ENCODE measurements around the gene TAGAP. TPM values are rescaled to one million over a fixed set of nuclear protein-coding genes. Genes with fewer than 3 reads are reported as not detected.
A peak's percentile ranks its signal among the peaks of the same experiment; 100 is the strongest.

The TAGAP gene
- total RNA-seq, 1 donor from 2014 or later = 17.1 TPM

DNA sequence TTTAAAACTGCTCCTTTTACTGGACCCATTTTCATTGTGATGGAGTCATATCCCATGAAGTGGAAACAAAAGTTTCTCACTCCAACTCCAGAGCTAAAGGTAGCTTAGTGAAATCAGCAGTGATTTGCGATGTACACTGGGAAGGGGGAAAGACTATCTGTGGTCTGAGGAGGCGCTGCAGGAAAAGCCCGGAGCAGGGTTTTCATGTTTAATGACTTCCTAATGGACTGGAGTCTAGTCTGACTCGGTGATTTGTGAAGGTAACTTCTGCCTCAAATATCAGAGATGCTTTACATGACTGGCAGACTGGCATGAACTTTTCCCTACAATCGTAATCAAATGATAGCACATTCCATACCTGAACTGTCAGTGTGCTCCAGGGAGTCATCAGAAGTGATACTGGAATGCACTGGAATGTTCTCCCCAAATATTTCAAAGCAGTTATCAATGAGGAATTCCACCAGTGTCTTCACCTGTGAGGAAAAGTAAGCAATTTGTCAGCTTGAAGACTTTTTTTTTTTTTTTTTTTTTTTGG is 7.0 kb downstream of the TAGAP start:
- ATAC-seq (no peak), DNase-seq (no peak)
- no peaks in the 10 kb centered on the region for H3K9me3 ChIP-seq
- peaks cover 36% of the 10 kb centered on the region for H3K4me1 ChIP-seq
- H3K4me3 ChIP-seq = no peak overlapping the region
- intact Hi-C loops (cut with DNase I) = no loop called here
- H3K27ac ChIP-seq = no peak overlapping the region
- TF ChIP-seq, protein P1, sequence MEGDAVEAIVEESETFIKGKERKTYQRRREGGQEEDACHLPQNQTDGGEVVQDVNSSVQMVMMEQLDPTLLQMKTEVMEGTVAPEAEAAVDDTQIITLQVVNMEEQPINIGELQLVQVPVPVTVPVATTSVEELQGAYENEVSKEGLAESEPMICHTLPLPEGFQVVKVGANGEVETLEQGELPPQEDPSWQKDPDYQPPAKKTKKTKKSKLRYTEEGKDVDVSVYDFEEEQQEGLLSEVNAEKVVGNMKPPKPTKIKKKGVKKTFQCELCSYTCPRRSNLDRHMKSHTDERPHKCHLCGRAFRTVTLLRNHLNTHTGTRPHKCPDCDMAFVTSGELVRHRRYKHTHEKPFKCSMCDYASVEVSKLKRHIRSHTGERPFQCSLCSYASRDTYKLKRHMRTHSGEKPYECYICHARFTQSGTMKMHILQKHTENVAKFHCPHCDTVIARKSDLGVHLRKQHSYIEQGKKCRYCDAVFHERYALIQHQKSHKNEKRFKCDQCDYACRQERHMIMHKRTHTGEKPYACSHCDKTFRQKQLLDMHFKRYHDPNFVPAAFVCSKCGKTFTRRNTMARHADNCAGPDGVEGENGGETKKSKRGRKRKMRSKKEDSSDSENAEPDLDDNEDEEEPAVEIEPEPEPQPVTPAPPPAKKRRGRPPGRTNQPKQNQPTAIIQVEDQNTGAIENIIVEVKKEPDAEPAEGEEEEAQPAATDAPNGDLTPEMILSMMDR (IDR thresholded peaks at IDR 0.05) = no peak
- H3K27me3 ChIP-seq (ENCODE audit: low read depth) = no peaks in the 10 kb centered on the region
- H3K36me3 ChIP-seq = peaks cover 53% of the 10 kb centered on the region

DNA sequence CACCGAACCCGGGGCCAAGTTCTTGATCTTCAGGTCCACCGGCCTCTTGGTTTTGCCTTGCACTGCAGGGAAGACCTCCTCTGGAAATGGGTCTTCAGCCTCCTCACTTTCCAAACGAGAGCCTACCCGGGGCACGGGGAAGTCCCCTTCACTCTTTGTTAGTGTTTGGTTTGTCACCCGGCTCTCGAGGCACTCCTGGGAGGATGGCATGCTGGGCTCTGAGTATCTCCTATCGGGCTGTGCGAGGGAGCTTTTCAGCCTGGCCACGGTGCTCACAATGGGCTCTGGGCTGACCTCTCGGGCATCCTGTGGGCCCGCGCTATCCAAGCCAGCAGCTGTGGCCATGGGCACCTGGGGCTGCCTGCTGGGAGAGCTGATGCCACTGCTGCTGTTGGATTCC is 8.1 kb downstream of the TAGAP start:
- Histone ChIP-seq H3K27ac (no peak overlapping the region), H3K27me3 (ENCODE audit: low read depth) (no peaks in the 10 kb centered on the region), H3K36me3 (peaks cover 49% of the 10 kb centered on the region), H3K4me3 (no peak overlapping the region), H3K4me1 (peaks cover 26% of the 10 kb centered on the region), H3K9me3 (no peaks in the 10 kb centered on the region)
- intact Hi-C loops (cut with DNase I) = no loop called here
- TF ChIP-seq, protein P1 (IDR thresholded peaks at IDR 0.05) = no peak
- ATAC-seq = no peak
- DNase-seq = no peak

DNA sequence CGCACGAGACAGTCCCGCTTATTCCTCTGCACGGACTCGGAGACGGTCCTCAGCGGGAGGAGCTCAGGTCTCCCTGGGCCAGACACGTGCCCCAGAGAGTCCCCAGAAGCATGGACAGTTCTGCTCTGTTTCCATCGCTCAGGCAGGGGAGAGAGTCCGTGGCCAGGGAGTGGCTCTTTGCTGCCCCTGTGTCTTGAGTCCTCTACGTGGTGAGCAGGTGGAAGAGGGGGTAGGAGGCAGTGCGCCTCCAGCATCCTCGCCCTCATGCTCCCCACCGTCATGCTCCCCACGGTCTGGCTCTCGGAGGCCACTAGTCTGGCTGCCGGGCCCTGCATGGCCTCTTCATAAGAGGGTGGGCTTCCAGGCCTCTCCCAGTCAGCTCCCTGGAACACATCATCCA is 8.9 kb downstream of the TAGAP start:
- Histone ChIP-seq H3K9me3 (no peaks in the 10 kb centered on the region), H3K4me3 (no peak overlapping the region), H3K27ac (no peak overlapping the region), H3K4me1 (peaks cover 18% of the 10 kb centered on the region), H3K36me3 (peaks cover 41% of the 10 kb centered on the region), H3K27me3 (ENCODE audit: low read depth) (no peaks in the 10 kb centered on the region)
- ATAC-seq (no peak), DNase-seq (no peak)
- intact Hi-C loops (cut with DNase I) = no loop called here
- TF ChIP-seq, protein P1 (IDR thresholded peaks at IDR 0.05) = no peak

DNA sequence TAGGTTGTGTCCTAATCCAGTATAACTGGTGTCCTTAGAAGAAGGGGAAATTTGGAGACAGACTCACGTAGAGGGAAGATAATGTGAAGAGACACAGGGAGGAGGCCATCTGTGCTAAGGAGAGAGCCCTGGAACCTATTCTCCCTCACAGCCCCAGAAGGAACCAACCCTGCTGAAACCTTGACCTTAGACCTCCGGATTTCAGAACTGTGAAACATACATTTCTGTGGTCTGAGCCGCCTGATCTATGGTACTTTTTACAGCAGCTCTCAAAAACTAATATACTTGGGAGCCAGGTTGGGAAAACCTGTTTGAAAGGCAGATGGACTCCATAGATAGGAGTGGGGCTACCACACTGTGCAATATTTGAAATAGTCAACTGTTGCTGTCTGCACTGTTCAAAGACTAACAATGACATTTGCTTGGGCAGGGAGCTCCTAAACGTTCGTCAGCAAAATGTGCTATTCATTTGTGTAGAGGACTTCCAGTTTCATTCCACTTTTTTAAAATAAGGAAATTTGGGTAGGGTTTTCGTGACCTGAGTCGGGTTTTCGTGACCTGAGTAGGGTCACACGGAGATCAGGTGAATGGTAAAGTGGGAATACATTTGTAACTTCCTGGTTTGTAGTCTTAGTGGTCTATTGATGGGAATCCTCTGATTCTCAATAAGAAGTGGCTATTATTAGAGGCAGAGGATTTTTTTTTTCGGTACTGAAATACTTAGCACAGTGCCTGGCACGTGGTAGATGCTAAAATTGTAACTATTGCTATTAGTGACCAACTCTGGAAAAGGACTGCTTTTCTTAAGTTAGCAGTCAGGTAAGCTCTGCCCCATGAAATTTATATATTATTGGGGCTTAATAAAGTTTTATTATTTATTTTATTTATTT is 11.4 kb downstream of the TAGAP start:
- Histone ChIP-seq H3K9me3 (no peaks in the 10 kb centered on the region), H3K27me3 (ENCODE audit: low read depth) (no peaks in the 10 kb centered on the region), H3K27ac (no peak overlapping the region), H3K4me1 (peaks cover 7% of the 10 kb centered on the region), H3K4me3 (no peak overlapping the region), H3K36me3 (peaks cover 30% of the 10 kb centered on the region)
- intact Hi-C loops (cut with DNase I) = no loop called here
- peak in 1 of 2 donors; percentile 35 for ATAC-seq
- TF ChIP-seq, protein P1 (IDR thresholded peaks at IDR 0.05) = no peak
- no peak for DNase-seq

DNA sequence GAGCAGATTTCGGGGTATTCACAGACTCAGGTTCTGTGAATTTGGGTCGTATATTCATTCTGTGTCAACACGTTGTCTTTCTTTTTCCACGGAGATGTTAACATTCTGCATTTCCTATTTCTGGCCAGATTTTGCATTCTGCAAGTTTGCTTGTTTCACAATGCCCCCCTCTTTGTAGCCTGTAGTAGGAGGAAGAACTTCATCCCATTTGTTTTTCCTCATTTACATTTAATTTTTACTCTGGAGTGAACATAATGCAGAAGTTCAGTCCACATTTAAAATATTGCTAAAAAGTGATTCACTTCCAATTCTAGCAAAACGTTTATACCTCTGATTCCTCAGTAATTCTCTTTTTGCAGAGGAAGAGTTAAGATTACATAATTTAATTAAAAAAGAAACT is 12.9 kb downstream of the TAGAP start:
- Histone ChIP-seq H3K9me3 (no peaks in the 10 kb centered on the region), H3K27ac (peak overlapping the region; percentile 39), H3K4me1 (no peaks in the 10 kb centered on the region), H3K36me3 (peaks cover 16% of the 10 kb centered on the region), H3K27me3 (ENCODE audit: low read depth) (no peaks in the 10 kb centered on the region), H3K4me3 (no peak overlapping the region)
- intact Hi-C loops (cut with DNase I) = no loop called here
- ATAC-seq (peak in 1 of 2 donors; percentile 23), DNase-seq (no peak)
- TF ChIP-seq, protein P1 (IDR thresholded peaks at IDR 0.05) = no peak
